ENCODE data around the gene KIF16B.

The KIF16B gene

GRCh38 chr20:16517946-16518783 lies 55.1 kb downstream of the KIF16B start:
- DNase-seq = peak; percentile 8

DNA sequence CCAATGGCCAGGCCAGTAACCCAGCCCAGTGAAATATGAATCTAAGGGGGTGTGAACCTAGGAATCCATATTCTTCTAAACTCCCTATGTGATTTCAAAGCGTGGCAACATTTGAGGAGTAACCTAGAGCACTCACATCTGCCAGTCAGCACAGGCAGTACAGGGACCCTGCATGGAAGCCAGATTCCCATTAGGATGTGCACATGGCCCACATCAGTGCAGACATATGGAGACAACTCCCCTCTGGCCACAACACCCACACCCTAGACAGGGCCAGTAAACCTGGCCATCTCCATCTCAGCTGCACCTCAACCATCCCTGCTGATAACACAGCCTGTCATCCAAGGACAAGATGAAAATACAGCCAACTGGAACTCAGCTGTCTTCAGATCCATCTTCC lies 56.5 kb downstream of the KIF16B start:
- no peak for DNase-seq

GRCh38 chr20:16515046-16515445 lies 58.2 kb downstream of the KIF16B start:
- DNase-seq = no peak

DNA sequence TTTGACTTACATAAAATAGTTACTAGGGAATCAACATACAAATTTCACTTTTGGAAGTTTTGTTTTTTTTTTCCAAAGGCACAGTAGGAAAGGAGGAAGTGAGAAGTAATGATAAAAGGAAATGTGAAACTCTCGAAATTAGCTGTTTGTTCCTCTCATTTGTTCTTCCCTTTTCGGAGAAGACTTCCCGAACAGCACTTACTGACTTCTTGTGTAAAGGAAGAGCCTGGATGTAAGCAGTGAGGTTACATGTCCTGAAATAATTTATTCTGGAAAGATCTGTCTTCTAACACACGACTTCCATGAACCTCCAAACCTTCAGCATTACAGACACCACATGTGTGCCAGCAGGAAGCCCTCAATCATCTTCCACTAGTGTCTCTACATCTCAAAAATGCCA lies 59.1 kb downstream of the KIF16B start:
- DNase-seq = no peak

DNA sequence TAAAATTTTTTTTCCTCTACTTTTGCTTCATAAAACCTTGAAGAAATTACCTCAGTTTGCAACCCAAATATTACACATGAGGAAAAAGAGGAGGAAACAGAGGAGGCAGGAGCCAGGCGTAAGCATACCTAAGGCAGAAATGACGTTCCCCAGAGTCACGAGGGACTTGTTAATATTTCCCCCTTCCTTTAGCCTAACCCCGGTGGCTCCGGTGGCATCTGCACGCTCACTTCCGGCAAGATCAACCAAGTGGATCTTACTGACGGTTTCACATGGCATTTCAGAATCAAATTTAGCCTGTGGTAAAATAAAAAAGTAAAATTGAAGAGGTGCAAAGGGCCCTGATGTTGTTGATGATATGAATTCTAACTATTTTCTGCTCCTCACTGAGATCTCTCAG lies 67.4 kb downstream of the KIF16B start:
- DNase-seq = no peak

DNA sequence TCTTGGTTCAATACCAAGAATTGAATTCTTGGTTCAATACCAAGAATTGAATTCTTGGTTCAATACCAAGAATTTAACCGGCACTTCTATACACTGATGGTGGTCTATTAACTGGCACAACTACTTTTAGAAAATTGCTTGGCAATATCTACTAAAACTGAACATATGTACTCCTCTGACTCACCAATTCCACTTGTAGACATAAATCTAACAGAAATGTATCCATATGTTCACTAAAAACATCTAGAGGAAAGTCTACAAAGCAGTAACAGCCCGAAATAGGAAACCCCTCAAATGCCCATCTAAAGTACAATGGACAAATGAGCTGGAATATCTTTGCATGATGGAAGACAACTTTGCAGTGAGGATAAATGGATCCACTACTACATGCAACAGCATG lies 71.9 kb downstream of the KIF16B start:
- DNase-seq = no peak

GRCh38 chr20:16500197-16500596 lies 73.1 kb downstream of the KIF16B start:
- no peak for DNase-seq

GRCh38 chr20:16498526-16499253 lies 74.6 kb downstream of the KIF16B start:
- DNase-seq = no peak

GRCh38 chr20:16497896-16498295 lies 75.4 kb downstream of the KIF16B start:
- no peak for DNase-seq

GRCh38 chr20:16493486-16493885 lies 79.8 kb downstream of the KIF16B start:
- no peak for DNase-seq

DNA sequence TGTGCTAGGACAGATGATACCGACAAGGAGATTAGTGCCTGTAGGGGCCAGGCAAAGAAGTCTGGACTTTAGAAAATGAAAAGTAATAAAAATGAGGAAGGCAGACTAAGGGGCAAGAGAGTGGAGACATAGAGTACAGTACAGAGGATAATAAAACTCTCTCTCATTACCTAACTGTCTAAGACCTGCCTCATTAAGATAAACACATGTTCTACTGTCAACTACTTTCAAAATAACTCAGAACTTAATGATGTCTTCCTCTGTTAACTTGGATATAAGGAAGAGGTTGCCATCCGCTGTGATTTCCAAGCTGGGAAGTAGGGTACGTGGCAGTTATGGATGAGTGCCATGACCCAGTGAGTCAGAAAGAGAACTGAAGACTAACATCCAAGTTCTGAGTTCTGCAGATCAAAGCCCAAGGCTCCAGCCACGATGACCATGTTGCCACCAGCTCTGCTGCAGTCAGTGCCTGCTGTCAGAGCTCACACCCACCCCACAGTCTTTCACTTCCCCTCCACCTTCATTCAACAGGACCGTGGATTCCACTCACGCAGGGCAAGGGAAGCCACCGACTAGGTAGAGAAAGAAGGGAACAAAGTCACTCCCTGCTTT lies 81.8 kb downstream of the KIF16B start:
- DNase-seq = no peak

- DNase-seq = no peak
These were observed 82.6 kb downstream of the KIF16B start for GRCh38 chr20:16490696-16491095.

- no peak for DNase-seq
These were observed 84.6 kb downstream of the KIF16B start for GRCh38 chr20:16488616-16489015.

- DNase-seq = no peak
These were observed 85.2 kb downstream of the KIF16B start for GRCh38 chr20:16488086-16488485.

DNA sequence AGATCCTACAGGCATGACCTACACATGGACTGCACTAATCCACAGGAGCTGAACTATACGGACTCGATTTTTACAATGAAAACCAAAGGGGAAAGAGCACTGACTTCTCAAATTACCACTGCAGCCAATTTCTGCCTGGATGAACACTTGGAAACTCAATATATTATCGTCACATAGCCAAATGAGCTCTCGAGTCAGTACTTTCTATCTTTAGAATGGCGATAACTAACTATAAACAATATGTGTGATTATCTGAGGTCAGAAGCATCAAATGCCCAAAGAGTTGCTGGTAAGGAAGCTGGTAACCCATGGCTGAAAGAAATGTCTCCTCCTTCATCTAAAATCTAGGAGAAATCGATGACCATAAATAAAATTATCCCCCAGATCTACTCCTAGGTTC lies 86.7 kb downstream of the KIF16B start:
- DNase-seq = no peak

DNA sequence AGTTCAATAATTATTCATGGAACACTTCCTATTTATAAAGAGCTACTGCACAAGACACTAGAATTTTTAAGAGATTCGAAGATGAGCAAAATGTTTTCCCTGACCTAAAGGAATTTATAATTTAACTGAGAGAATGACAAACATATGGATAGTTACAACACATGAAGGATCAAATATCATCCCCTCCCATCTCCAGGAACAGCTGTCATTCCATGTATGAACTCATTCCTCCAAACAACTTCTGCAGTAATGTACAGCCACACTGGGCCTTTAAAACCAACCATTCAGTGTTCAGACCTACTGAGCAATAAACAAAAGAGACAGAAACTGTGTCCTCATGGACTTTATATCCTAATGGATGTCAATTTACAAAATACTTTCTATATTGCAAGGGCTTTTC lies 87.8 kb downstream of the KIF16B start:
- DNase-seq = no peak

DNA sequence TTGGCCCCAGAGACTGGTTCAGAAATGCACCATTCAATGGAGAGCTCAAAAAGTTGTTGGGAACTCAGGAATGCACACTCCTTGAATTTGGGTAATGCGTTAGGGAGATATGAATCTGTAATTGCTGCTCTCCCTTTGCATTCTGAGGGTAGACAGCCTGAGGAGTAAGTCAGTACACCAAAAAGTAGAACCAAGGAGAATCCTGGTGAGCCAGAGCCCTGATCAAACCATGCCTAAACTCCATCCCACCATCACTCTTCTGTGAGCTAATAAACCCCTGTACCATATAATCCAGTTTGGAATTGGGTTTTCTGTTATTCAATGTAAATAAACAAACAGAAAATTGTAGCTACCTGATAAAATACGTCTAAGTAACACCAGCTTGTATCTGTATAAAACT lies 90.2 kb downstream of the KIF16B start:
- no peak for DNase-seq

DNA sequence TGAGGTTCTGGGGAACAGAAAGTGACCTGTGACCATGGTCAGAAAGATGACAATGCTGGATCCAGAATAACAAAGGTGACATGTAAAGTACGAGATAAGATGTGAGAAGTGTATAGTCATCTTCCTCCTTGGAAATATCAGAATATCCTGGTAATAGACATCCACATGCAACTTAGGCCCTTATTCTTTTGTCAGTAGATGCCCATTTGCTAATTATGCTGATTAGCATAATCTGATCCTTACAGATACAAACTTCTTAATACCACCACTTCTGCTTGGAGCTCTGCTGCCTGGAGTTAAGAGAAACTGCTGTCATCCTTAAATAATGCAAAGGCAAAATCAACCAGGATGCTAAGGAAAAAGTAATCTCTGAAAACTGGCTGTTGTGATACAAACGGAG lies 91.3 kb downstream of the KIF16B start:
- no peak for DNase-seq

- no peak for DNase-seq
These were observed 93.6 kb downstream of the KIF16B start for GRCh38 chr20:16479666-16480065.

- no peak for DNase-seq
These were observed 95.6 kb downstream of the KIF16B start for GRCh38 chr20:16477632-16478031.

DNA sequence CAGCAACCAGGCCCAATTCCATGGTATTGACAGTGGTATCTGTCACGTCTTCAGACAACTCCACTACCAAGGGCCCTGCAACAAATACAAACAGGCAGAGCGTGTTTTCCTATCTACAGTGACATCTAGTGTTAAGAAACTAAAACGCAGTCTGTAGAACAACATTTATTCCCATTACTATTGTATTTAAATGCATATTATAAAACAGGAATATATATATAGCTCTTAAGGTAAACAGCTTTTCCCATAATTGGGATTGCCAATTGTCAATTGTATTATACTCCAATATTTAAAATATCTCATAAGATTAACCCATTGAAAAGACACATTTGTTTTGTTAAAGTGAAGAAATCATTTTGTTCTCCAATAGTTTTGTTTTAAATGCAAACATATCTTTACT lies 97.2 kb downstream of the KIF16B start:
- no peak for DNase-seq

DNA sequence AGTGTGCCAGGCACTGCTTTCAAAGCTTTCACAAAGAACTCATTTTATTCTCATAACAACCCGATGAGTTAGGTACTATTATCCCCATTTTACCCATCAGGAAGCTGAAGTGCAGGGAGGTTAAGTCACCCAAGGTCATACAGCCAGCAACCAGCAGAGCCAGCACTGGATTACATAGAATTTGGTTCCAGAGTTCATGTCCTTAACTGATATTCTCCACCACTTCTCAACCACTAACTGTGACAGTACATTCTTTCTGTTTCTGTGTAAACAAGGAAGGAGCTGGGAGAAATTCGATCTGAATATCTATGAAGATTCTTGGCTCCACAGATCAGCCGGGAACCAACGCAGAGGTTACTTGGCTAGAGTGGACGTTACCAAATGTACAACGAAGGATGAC lies 98.0 kb downstream of the KIF16B start:
- no peak for DNase-seq

- no peak for DNase-seq
These were observed 98.9 kb downstream of the KIF16B start for GRCh38 chr20:16474363-16474762.
